Testis (tissue), 3 donors: Measurements from ENCODE around the gene SCUBE3. TPM values are rescaled to one million over a fixed set of nuclear protein-coding genes. Genes with fewer than 3 reads are reported as not detected.

Experiments
- DNase-seq: peaks from one replicate; pipeline ENCODE4 v3.0.0-alpha.2; 2019
- H3K27ac ChIP-seq, 2 donors: fragments of 200-600 bp; sonication (generic); one replicate each; pipeline ENCODE4 v1.5.1; 2019
- H3K27me3 ChIP-seq: fragments of 200-600 bp; sonication (generic); one replicate; pipeline ENCODE4 v1.5.1; 2019
- H3K36me3 ChIP-seq: fragments of 200-600 bp; sonication (generic); one replicate; pipeline ENCODE4 v1.5.1; 2017; ENCODE audit warnings: low read depth; ENCODE audit errors: missing control alignments
- H3K4me1 ChIP-seq: fragments of 200-600 bp; sonication (generic); one replicate; pipeline ENCODE4 v1.5.1; 2019
- H3K4me3 ChIP-seq, 2 donors: fragments of 200-600 bp; sonication (generic); one replicate each; pipeline ENCODE4 v1.5.1; 2017 to 2019
- H3K9me3 ChIP-seq: fragments of 200-600 bp; sonication (generic); one replicate; pipeline ENCODE4 v1.5.1; 2017
- POLR2A ChIP-seq: fragments of 450-650 bp; IDR thresholded peaks from one replicate; pipeline ENCODE4 v1.6.1; 2017; ENCODE audit warnings: antibody characterized with exemption, mild to moderate bottlenecking, moderate library complexity
- WGBS, 2 donors: methylation state at CpG; one replicate each; pipeline ENCODE4 v1.1.5; 2018; 5-methylcytosine and 5-hydroxymethylcytosine counted together
- intact Hi-C: fragments of 100-400 bp; cut with DNase I; formaldehyde crosslinking; loops from one replicate; pipeline ENCODE4 v1.15.1; 2023; ENCODE audit warnings: low total_unique reads
- polyA plus RNA-seq: library from polyadenylated mRNA; stranded (reverse); fragments of 350-450 nt; fragmentation: Illumina TruSeq; extraction: RNeasy Lipid Tissue Mini Kit (QIAGEN cat#74804); gene quantifications from one replicate; pipeline ENCODE4 v1.2.3, GENCODE V29; 2014; ENCODE audit warnings: low read depth, low replicate concordance; ENCODE audit not compliant: insufficient read depth
- total RNA-seq, 2 donors: library from RNA; depleted of rRNA; stranded (reverse); fragments of >200 nt; gene quantifications; one replicate each; pipeline ENCODE4 v1.2.3, GENCODE V29; 2016
- TF ChIP-seq, protein P1 (sequence below), 3 experiments: fragments of 450-650 bp in 2 of 3; fragments of 200-600 bp in 1 of 3; sonication (generic) in 1 of 3; IDR thresholded peaks; one replicate each; pipeline ENCODE4 v1.5.1; 2016 to 2019; ENCODE audit warnings: antibody characterized with exemption in 3 of 3, mild to moderate bottlenecking in 2 of 3, moderate library complexity in 1 of 3

Gene SCUBE3
- total and polyA plus RNA-seq, 3 donors from 2014 or later, result 1.7 to 2.2 (median 2.0) TPM

DNA sequence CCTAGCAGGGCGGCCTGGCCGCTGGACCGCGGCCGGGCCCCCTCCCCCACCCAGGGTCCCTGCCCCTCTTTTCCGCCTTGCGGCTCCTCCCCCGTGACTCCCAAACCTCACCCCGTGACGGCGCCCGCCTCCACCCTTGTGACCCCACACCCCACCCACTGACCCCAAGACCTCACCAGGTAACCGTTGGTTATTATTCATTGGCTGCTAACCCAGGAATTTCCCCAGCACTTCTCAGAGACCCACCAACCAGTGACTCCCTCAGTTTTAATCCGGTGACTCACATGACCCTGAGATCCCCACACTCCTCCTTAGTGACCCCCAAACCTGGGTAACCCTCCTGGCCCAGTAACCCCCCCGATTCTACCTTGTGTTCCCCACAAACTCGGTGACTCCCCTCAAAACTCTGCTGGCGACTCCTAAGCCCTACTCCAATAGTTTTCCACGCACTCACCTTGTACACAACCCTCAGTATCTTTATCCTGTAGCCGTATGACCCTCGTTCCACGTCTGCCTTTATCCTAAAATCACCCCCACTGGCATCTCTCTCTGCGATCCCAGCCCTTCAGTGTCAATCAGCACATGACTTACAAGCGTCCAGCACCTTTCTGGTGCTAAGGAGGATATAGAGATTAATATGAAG is 46.3 kb downstream of the SCUBE3 start:
- Histone ChIP-seq H3K9me3 (no peaks in the 10 kb centered on the region), H3K4me3 (peak overlapping the region; percentile 76 to 94), H3K27ac (peak overlapping the region; percentile 92 to 96), H3K27me3 (no peaks in the 10 kb centered on the region), H3K36me3 (no peaks in the 10 kb centered on the region), H3K4me1 (peaks cover 20% of the 10 kb centered on the region)
- TF ChIP-seq, protein P1, sequence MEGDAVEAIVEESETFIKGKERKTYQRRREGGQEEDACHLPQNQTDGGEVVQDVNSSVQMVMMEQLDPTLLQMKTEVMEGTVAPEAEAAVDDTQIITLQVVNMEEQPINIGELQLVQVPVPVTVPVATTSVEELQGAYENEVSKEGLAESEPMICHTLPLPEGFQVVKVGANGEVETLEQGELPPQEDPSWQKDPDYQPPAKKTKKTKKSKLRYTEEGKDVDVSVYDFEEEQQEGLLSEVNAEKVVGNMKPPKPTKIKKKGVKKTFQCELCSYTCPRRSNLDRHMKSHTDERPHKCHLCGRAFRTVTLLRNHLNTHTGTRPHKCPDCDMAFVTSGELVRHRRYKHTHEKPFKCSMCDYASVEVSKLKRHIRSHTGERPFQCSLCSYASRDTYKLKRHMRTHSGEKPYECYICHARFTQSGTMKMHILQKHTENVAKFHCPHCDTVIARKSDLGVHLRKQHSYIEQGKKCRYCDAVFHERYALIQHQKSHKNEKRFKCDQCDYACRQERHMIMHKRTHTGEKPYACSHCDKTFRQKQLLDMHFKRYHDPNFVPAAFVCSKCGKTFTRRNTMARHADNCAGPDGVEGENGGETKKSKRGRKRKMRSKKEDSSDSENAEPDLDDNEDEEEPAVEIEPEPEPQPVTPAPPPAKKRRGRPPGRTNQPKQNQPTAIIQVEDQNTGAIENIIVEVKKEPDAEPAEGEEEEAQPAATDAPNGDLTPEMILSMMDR (IDR thresholded peaks at IDR 0.05), result no peak
- TF ChIP-seq POLR2A, result no peak
- intact Hi-C loops, result no loop called here
- 5 to 6% methylated on average over 16 to 23 of the region's 23 CpGs for whole genome bisulfite sequencing, 2 donors
- peak; percentile 73 for DNase-seq

DNA sequence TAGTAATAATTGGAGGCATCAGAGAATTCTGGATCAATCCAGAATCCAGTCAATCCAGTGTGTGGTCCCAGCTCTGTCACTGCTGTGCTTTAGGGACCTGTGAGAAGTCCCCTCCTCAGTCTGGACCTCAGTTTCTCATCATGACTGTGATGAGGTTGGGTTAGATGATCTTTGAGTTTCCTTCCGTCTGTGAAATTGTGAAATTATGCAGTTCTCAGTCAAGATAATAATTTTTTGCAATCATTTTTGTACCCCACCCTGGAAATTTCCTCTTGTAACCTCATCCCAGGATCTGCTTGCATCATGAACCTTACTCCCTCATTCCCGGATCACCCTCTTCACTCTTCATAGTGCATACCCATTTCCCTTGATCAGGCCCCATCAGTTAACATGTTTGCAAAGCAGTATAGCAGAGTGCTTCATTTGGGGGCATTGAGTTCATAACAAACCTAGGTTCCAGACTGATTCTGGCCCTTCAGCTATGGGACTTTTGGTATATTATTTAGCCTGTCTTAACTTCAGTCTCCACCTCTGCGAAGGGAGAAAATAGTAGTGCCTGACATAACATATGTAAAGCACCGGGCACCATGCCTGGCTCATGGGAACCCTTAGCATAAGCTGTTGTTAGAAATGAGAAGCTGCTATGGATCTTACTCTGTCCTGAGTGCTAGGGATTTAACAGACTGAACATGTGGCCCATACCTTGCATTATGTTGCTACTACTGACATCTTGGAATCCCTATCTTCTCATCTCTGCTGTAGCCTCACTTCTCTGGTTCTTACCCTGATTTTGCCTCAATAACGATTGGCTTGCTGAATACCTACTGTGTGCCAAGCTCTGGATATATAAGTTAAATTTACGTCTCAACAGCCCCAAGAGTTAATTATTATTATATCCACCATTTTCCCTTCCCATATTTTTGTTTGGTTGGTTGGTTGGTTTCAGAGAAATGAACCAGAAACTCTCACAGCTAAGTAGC is 47.1 kb downstream of the SCUBE3 start:
- WGBS, 2 donors, result 55 to 66% methylated on average over 6 of the region's 6 CpGs
- no peak for TF ChIP-seq POLR2A
- TF ChIP-seq, protein P1 (IDR thresholded peaks at IDR 0.05), result no peak
- Histone ChIP-seq H3K4me3 (peak overlapping the region; percentile 76 to 94), H3K27me3 (no peaks in the 10 kb centered on the region), H3K9me3 (no peaks in the 10 kb centered on the region), H3K36me3 (no peaks in the 10 kb centered on the region), H3K4me1 (peaks cover 20% of the 10 kb centered on the region), H3K27ac (peak overlapping the region; percentile 92 to 96)
- intact Hi-C loops, result no loop called here
- no peak for DNase-seq

DNA sequence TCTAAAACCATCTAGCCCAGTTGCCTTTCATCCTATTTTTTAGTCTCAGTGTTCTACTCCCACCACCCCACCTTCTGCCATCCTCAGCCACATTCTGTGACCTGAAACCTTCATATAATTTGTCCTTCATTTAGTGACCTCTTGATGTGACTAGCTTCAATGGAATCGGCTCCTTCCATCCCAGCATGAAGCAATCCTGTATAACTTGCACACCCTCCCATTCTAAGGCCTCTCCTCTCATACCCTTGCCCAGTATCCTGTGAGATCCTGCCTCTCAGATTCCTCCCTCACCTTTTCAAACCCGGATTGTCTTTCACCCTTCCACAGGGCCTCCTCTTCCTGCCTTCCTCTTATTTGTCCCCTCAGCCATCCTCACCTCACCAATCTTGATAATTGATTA is 48.8 kb downstream of the SCUBE3 start:
- no peak for DNase-seq

DNA sequence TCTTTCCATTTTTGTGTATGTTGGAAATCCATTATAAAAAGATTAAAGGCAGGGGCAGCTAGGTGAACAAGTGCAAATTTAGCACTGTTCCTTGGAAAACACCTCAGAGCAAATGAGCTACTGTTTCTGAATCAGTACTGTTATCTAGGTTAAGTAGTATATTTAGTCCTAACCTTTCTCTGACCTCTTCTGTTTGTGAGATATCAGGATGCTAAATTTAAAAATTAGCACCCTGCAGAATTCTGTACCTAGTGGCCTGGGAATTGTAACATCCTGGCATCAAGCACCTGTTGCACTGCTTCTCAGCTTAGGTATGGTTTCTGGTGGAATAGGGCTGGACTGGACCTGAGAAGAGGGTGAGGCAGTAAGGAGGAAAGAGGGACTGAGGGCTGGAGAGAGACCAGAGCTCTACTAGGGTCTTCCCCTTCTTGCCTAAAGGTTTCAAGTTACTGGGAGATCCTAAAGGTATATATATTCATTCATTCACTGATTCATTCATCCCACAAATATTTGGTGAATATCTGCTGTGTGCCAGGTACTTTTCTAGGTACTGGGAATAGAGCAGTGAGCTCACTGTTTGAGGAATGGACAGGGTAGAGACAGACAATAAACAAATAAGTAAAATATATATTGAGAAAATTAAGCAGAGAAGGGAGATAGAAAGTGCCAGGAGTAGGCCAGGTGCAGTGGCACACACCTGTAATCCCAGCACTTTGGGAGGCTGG is 51.0 kb downstream of the SCUBE3 start:
- no peak for DNase-seq
- no peaks in the 10 kb centered on the region for H3K9me3 ChIP-seq
- H3K27ac ChIP-seq, result no peak overlapping the region
- TF ChIP-seq, protein P1 (IDR thresholded peaks at IDR 0.05), result no peak
- TF ChIP-seq POLR2A, result no peak
- H3K4me3 ChIP-seq, result no peak overlapping the region
- H3K36me3 ChIP-seq, result no peaks in the 10 kb centered on the region
- H3K27me3 ChIP-seq, result no peaks in the 10 kb centered on the region
- intact Hi-C loops, result no loop called here
- H3K4me1 ChIP-seq, result peaks cover 9% of the 10 kb centered on the region

More for the DNA sequence above, 48.8 kb downstream of the SCUBE3 start:
- H3K9me3 ChIP-seq, result no peaks in the 10 kb centered on the region
- H3K36me3 ChIP-seq, result no peaks in the 10 kb centered on the region
- H3K27ac ChIP-seq, result no peak overlapping the region
- H3K27me3 ChIP-seq, result no peaks in the 10 kb centered on the region
- TF ChIP-seq, protein P1 (IDR thresholded peaks at IDR 0.05), result no peak
- no peak for TF ChIP-seq POLR2A
- H3K4me3 ChIP-seq, result no peak overlapping the region
- 32 to 68% methylated on average over 2 of the region's 2 CpGs for WGBS, 2 donors
- intact Hi-C loops, result no loop called here
- peaks cover 20% of the 10 kb centered on the region for H3K4me1 ChIP-seq
